ENCODE measurements around the gene SNED1. TPM values are rescaled to one million over a fixed set of nuclear protein-coding genes. Genes with fewer than 3 reads are reported as not detected.

SNED1 gene
- total and polyA plus RNA-seq, 5 experiments from 2014 or later, result 0.60 to 99.9 (median 3.0) TPM

DNA sequence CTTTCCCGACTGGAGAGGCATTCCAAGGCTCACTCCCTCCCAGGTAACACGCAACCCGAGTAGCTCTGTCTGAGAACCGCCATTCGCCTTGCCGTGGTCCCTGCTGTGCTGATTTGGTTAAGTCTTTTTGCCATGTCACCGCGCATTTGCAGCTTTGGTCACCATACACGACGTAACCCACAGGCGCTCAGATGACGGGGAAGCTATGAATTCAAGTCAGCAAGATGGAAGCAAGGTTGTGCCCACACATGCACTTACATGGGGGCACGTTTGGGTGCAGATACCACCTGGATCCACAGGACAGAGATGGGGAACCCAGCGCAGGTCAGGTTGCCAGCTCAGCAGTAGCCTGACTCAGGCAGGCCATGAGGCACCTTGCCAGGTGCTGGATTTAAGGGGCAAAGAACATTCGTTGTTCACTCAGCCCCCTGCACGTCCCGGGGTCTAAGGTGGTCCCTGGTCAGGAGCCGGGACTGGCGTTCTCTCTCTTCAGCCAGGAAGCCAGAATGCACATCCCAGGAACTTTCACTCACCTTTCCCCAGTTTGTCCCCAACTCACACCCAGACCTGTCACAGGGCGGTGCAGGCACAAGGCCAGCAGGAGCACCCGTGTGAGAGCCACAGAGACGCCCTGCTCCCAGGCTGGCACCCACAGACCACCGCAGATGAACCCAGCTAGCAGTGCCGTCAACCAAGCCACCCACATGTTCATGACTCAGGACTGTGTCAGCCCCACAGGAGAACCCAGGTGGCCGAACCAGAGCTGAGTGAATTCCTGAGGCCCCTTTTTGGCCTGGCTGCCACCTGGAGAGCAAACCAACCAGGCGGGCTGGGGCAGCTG, 19.9 kb downstream of the SNED1 start:
- H3K4me3 Mint-ChIP-seq, result peak overlapping the region in 1 of 10 donors; percentile 10
- peak overlapping the region in 5 of 10 donors; percentile 15 to 57 (median 37) for H3K27ac Mint-ChIP-seq
- POLR2A ChIA-PET, result interaction anchor here (0.6 to 2.0 kb wide), 4 partner anchors 9 to 59 kb away, joined by 3 to 6 read pairs (median 5); no protein-coding TSS in a partner anchor
- peaks cover 5 to 28% (median 19%) of the 10 kb centered on the region in 4 donors for H3K4me1 Mint-ChIP-seq
- no peak for ATAC-seq
- H3K36me3 Mint-ChIP-seq, result peaks cover 7 to 27% (median 10%) of the 10 kb centered on the region in 3 donors
- no peaks in the 10 kb centered on the region for H3K27me3 Mint-ChIP-seq
- peaks cover 0 to 19% (median 7%) of the 10 kb centered on the region in 9 donors for H3K9me3 Mint-ChIP-seq
- DNase-seq, result no peak

DNA sequence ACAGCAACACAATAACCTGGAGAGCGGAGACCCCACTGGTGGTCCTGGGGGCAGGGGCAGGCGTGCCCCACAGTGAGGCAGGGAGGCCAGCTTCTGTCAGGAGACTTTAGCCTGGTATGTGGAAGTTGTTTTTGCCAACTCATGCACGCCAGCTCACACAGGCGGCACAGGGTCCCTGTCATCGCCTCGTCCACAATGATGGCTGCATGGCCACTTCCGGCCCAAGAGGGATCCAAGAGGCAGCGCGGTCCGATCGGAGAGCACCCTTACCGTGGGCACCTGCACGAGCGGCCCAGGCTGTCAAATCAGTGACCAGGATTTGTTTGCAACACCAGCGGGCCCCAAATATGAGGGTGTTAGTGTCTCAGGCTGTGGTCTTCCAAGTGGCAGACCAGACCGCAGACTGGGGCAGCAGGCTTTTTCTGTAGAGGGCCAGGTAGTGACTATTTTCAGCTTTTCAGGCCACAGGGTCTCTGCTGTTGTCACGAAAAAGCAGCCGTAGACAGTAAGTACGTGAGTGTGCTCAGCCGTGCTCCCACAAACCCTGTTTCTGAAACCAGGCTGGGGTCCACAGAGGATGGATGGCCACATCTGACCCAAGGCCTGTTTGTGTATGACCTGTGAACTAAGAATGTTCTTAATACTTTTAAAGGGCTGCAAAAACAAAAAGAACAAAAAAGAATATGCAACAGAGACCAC, 21.2 kb downstream of the SNED1 start:
- H3K4me3 Mint-ChIP-seq, result no peak overlapping the region
- POLR2A ChIA-PET, result interaction anchor here (1.7 kb wide), 1 partner anchor 10 kb away, joined by 6 read pairs; no protein-coding TSS in a partner anchor
- DNase-seq (no peak), ATAC-seq (no peak)
- peaks cover 3 to 19% (median 15%) of the 10 kb centered on the region in 4 donors for H3K4me1 Mint-ChIP-seq
- H3K9me3 Mint-ChIP-seq, result peaks cover 0 to 14% (median 7%) of the 10 kb centered on the region in 9 donors
- H3K27ac Mint-ChIP-seq, result peak overlapping the region in 2 of 10 donors; percentile 40 to 57
- peaks cover 7 to 26% (median 10%) of the 10 kb centered on the region in 3 donors for H3K36me3 Mint-ChIP-seq
- no peaks in the 10 kb centered on the region for H3K27me3 Mint-ChIP-seq

DNA sequence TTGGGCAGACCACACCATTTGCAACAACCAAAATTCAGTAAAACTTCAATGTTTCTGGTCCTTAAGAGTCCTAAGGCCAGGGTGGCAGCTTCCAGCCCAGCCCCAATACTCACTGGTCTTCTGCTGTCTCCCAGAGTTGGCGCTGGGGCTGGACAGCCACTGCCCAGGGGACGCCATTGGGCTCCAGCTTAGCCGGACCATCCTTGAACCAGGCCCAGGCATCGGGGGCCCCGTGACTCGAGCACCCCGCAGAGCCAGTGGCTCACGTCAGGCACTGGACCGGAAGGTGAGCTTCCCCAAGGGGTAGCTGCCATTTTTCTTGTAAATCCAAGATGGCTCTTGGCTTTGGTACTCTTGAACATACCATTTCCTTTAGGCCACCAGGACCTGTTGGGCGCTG, 21.8 kb downstream of the SNED1 start:
- peaks cover 0 to 18% (median 10%) of the 10 kb centered on the region in 9 donors for H3K9me3 Mint-ChIP-seq
- no peaks in the 10 kb centered on the region for H3K27me3 Mint-ChIP-seq
- H3K27ac Mint-ChIP-seq, result no peak overlapping the region
- H3K4me3 Mint-ChIP-seq, result no peak overlapping the region
- peaks cover 0 to 15% (median 10%) of the 10 kb centered on the region in 4 donors for H3K4me1 Mint-ChIP-seq
- DNase-seq (no peak), ATAC-seq (no peak)
- POLR2A ChIA-PET, result interaction anchor here (1.7 kb wide), 1 partner anchor 11 kb away, joined by 6 read pairs; no protein-coding TSS in a partner anchor
- H3K36me3 Mint-ChIP-seq, result peaks cover 7 to 21% (median 13%) of the 10 kb centered on the region in 3 donors

DNA sequence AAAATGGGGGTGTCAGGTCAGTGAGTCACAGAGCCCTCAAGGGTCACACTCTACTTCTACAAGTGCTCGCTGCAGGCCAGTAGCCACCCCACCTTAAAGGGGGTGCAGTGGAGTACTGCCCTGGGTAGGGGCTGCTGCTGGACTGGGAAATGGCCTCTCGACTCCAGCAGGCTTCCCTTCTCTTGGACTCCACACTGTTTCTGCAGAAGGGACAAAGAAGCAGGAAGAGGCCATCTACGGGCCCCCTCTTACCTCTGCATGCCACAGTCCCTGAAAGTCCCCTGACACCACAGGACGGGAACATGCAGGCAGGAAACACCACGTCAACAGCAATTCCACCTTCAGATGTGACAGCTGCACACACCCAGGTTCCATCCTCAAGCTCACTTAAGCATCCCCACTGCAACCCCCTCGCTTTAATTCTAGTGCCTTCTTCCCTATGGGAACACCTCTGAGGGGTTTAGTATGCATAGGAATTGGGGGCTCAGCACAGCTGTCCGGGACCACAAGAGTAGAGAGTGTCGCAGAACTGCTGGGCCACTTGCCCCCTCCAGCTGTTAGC, 22.3 kb downstream of the SNED1 start:
- no peak for ATAC-seq
- Mint-ChIP-seq H3K4me3 (peak overlapping the region in 1 of 10 donors; percentile 36), H3K4me1 (peaks cover 1 to 13% (median 6%) of the 10 kb centered on the region in 4 donors), H3K27me3 (no peaks in the 10 kb centered on the region), H3K27ac (peak overlapping the region in 2 of 10 donors; percentile 11 to 26), H3K9me3 (peaks cover 3 to 23% (median 15%) of the 10 kb centered on the region in 9 donors), H3K36me3 (peaks cover 12 to 20% (median 17%) of the 10 kb centered on the region in 3 donors)
- no peak for DNase-seq
- POLR2A ChIA-PET, result interaction anchor here (1.5 kb wide), 1 partner anchor 11 kb away, joined by 3 read pairs; no protein-coding TSS in a partner anchor

DNA sequence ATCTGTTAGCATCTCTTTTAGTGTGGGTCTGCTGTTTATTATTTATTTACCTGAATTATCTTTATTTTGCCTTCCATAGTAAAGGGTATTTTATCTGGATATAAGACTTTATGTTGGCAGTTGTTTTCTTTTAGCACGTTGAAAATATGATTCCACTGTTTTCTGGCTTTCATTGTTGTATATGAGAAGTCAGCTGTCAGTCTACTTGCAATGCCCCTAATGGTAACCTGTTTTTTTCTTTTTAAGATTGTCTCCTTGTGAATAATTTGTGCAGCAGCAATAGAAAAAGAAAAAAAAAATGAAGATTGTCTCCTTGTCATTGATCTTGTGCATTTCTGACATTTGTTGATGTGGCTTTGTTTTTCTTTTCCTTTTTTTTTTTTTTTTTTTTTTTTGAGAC, 27.2 kb downstream of the SNED1 start:
- H3K27ac Mint-ChIP-seq, result peak overlapping the region in 2 of 10 donors; percentile 65 to 80
- DNase-seq (no peak), ATAC-seq (no peak)
- H3K27me3 Mint-ChIP-seq, result no peaks in the 10 kb centered on the region
- H3K4me3 Mint-ChIP-seq, result no peak overlapping the region
- peaks cover 18 to 26% (median 22%) of the 10 kb centered on the region in 3 donors for H3K36me3 Mint-ChIP-seq
- H3K4me1 Mint-ChIP-seq, result peaks cover 0 to 13% (median 5%) of the 10 kb centered on the region in 4 donors
- H3K9me3 Mint-ChIP-seq, result peaks cover 7 to 48% (median 29%) of the 10 kb centered on the region in 9 donors
- POLR2A ChIA-PET, result interaction anchor here (0.7 to 1.3 kb wide), 5 partner anchors 15 to 464 kb away, joined by 3 to 6 read pairs (median 4); no protein-coding TSS in a partner anchor

DNA sequence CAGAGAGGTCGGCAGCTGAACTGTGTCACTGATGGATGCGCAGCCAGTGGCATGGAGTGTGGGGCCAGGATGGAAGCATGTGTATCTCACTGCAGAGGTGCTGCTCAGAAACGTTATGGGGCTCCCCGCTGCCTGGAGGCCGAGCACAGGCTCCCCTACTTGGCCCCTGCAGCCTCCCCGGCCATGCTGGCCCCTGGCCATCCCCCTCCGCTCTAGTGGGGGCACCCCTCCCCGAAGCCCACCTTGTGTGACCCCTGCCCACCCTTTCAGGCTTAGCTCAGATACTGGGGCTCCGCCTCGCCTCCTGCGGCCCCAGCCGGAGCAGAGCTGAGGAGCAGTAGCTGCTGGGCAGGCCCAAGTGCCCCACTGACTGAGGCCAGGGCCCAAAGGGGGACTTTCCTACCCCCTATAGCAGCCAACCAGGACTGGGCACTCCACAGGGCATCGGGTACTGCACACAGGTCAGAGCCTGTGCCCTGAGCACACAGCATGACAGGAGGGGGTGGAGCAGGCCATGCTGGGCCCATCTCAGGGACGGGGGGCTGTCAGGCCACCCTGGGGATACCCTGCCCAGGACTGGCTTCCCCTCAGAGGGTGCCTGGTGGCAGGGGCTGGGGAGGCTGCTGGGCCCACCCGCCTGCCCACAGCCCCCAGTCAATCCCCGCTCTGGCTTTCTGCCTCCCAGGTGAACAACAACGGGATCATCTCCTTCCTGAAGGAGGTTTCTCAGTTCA, 31.3 kb downstream of the SNED1 start:
- POLR2A ChIA-PET, result interaction anchor here (0.7 to 0.9 kb wide), 2 partner anchors 16 to 39 kb away, joined by 3 read pairs; no protein-coding TSS in a partner anchor
- Mint-ChIP-seq H3K4me3 (no peak overlapping the region), H3K36me3 (peaks cover 14 to 18% (median 15%) of the 10 kb centered on the region in 3 donors), H3K27me3 (no peaks in the 10 kb centered on the region), H3K9me3 (peaks cover 5 to 34% (median 19%) of the 10 kb centered on the region in 9 donors), H3K27ac (no peak overlapping the region), H3K4me1 (peaks cover 2 to 9% (median 7%) of the 10 kb centered on the region in 4 donors)
- DNase-seq (no peak), ATAC-seq (no peak)

DNA sequence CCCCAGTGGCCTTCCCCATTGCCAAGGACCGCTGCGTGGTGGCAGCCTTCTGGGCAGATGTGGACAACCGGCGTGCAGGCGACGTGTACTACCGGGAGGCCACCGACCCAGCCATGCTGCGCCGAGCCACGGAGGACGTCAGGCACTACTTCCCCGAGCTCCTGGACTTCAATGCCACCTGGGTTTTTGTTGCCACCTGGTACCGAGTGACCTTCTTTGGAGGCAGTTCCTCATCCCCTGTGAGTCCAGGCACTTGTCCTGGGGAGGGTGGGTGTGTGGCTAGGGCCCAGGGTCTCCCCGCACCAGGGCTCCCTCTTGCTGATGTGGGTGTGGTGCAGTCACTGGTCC, 31.9 kb downstream of the SNED1 start:
- H3K27me3 Mint-ChIP-seq, result no peaks in the 10 kb centered on the region
- peaks cover 2 to 9% (median 7%) of the 10 kb centered on the region in 4 donors for H3K4me1 Mint-ChIP-seq
- peaks cover 14 to 15% (median 14%) of the 10 kb centered on the region in 3 donors for H3K36me3 Mint-ChIP-seq
- H3K27ac Mint-ChIP-seq, result no peak overlapping the region
- no peak overlapping the region for H3K4me3 Mint-ChIP-seq
- H3K9me3 Mint-ChIP-seq, result peaks cover 5 to 29% (median 14%) of the 10 kb centered on the region in 9 donors
- ATAC-seq (no peak), DNase-seq (no peak)
- POLR2A ChIA-PET, result no interaction called here

DNA sequence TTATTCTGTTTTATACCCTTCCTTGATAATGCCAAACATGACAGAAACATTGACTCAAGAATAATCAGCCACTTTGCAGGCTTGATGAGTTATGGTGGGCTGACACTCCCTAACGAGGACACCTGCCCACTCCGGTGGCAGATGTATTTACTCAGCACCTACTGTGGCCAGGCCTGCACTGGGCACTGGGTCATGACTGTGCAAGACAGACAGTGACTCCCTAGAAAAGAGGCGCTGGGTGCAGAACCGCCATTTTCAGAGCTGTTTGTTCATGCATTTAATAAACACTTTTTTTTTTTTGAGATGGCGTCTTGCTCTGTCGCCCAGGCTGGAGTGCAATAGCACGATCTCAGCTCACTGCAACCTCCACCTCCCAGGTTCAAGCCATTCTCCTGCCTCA, 32.5 kb downstream of the SNED1 start:
- peaks cover 9 to 11% (median 10%) of the 10 kb centered on the region in 3 donors for H3K36me3 Mint-ChIP-seq
- no peaks in the 10 kb centered on the region for H3K27me3 Mint-ChIP-seq
- DNase-seq, result no peak
- POLR2A ChIA-PET, result interaction anchor here (1.4 kb wide), 1 partner anchor 22 kb away, joined by 5 read pairs; no protein-coding TSS in a partner anchor
- no peak for ATAC-seq
- H3K9me3 Mint-ChIP-seq, result peaks cover under 1 to 23% (median 10%) of the 10 kb centered on the region in 9 donors
- H3K27ac Mint-ChIP-seq, result peak overlapping the region in 2 of 10 donors; percentile 39 to 79
- H3K4me1 Mint-ChIP-seq, result peaks cover 2 to 9% (median 6%) of the 10 kb centered on the region in 4 donors
- no peak overlapping the region for H3K4me3 Mint-ChIP-seq

DNA sequence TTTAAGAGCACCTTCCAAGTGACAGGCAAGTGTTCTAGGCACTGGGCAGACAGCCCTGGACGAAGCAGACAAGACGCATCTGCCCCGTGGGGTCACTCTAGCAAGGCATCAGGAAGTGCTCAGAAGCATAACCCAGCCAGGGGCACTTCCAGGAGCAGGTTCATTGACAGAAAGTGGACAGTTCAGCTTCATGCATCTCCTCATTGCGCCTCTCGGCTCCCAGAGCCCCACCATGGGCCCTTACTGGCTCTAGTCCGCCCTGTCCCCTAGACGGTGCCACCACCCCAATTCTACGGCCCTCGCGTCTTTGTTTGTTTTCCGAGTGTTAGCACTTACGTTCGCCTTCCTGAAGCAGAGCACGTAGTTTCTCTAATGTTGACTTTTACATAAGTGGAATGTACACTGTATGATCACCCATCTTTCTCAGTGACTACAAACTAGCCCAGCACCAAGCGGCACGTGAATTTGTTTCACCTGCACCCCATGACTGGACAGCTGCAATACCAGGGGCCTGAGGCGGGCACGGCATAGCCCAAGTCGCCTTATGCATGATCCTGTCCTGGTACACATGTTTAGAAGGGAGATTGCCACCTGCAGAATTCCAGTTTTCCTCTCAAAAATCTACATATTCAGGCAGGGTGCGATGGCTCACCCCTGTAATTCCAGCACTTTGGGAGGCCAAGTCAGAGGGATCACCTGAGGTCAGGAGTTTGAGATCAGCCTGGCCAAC, 33.2 kb downstream of the SNED1 start:
- peak overlapping the region in 4 of 10 donors; percentile 3 to 65 (median 40) for H3K27ac Mint-ChIP-seq
- no peak for ATAC-seq
- no peaks in the 10 kb centered on the region for H3K27me3 Mint-ChIP-seq

DNA sequence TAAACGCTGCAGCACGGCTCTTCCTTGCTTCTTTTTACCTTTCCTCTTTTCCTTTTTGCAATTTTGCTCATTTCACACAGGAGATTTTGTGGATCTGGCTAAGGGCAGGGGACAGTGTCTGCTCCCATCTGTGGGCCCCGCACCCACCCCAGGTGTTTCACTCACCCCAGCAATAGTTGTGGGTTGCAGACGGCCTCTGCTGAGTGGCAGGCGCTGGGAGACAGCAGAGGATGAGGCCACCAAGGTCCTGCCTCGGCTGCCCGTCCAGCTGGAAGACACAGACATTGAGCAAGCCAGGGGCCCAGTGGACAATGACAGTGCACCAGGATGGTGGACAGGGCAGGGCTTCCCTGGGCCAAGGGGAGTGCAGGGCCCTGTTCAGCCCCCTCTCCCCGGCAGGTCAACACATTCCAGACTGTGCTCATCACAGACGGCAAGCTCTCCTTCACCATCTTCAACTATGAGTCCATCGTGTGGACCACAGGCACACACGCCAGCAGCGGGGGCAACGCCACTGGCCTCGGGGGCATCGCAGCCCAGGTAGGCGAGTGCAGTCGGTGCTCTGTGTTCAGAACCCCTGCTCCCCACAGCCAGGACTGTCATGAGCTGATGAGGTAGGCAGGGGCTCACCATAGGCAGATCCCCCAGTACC, 35.0 kb downstream of the SNED1 start:
- Mint-ChIP-seq H3K36me3 (peaks cover 0 to 10% (median 2%) of the 10 kb centered on the region in 3 donors), H3K27ac (peak overlapping the region in 7 of 10 donors; percentile 18 to 92 (median 81)), H3K27me3 (no peaks in the 10 kb centered on the region), H3K9me3 (peaks cover 0 to under 1% (median 0%) of the 10 kb centered on the region in 9 donors), H3K4me1 (peaks cover 7 to 17% (median 14%) of the 10 kb centered on the region in 4 donors), H3K4me3 (peak overlapping the region in 5 of 10 donors; percentile 14 to 79 (median 26))
- DNase-seq (no peak), ATAC-seq (no peak)
- POLR2A ChIA-PET, result no interaction called here

More for the DNA sequence above, 33.2 kb downstream of the SNED1 start:
- Mint-ChIP-seq H3K4me3 (no peak overlapping the region), H3K36me3 (peaks cover 4 to 10% (median 7%) of the 10 kb centered on the region in 3 donors), H3K9me3 (peaks cover 0 to 16% (median 5%) of the 10 kb centered on the region in 9 donors), H3K4me1 (peaks cover 2 to 9% (median 6%) of the 10 kb centered on the region in 4 donors)
- POLR2A ChIA-PET, result interaction anchor here (1.4 kb wide), 1 partner anchor 22 kb away, joined by 5 read pairs; no protein-coding TSS in a partner anchor
- no peak for DNase-seq
